Pancreas (tissue), 10 donors: ENCODE data around the gene HTR3D. TPM values are rescaled to one million over a fixed set of nuclear protein-coding genes. Genes with fewer than 3 reads are reported as not detected.
"Not testable (repeated sequence)": the region's sequence is repeated elsewhere in the genome, so short reads cannot be mapped to it uniquely, and the experiment has no call there.

Experiments used
- ATAC-seq, 4 donors: fragments of 200-7000 bp; cut with Tn5 transposase; one replicate each; pipeline versions ENCODE4 v1.8.0 to v1.9.1; 2020; ENCODE audit warnings: mild to moderate bottlenecking in 4 of 4, moderate library complexity in 4 of 4
- DNase-seq, 6 donors: peaks; one replicate each; pipeline ENCODE4 v3.0.0-alpha.2; 2020
- FAIRE-seq: peaks from 2 replicates; lab custom pipeline; 2012; peaks lifted over from hg19 to GRCh38; lab: Jason Lieb, UNC
- H3K27ac ChIP-seq, 4 donors: fragments of 200-600 bp; sonication (generic); 1 replicate in 3 of 4; 2 replicates in 1 of 4; pipeline versions ENCODE4 v1.5.0 to v1.8.0; 2020
- H3K27me3 ChIP-seq, 4 donors: fragments of 200-600 bp; one replicate each; pipeline ENCODE4 v1.8.0; 2021
- H3K36me3 ChIP-seq, 3 donors: fragments of 200-600 bp; sonication (generic) in 1 of 3; one replicate each; pipeline versions ENCODE4 v1.5.0 to v1.8.0; 2020 to 2021
- H3K4me1 ChIP-seq, 3 donors: fragments of 200-600 bp; one replicate each; pipeline ENCODE4 v1.8.0; 2021
- H3K4me3 ChIP-seq, 4 donors: fragments of 200-600 bp; sonication (generic) in 2 of 4; one replicate each; pipeline versions ENCODE4 v1.5.0 to v1.8.0; 2020 to 2021
- H3K9me3 ChIP-seq, 4 donors: fragments of 200-600 bp; one replicate each; pipeline ENCODE4 v1.8.0; 2021
- WGBS, 2 donors: extraction: QIAGEN DNeasy Blood & Tissue Kit; methylation state at CpG; one replicate each; pipeline ENCODE4 v1.1.7; 2013; 5-methylcytosine and 5-hydroxymethylcytosine counted together
- intact Hi-C, 3 donors: fragments of 100-400 bp; cut with DNase I; formaldehyde crosslinking; loops; one replicate each; pipeline versions ENCODE4 v1.11.1 to v1.14.2; 2022
- polyA plus RNA-seq, 2 donors: library from polyadenylated mRNA; stranded (reverse); fragments of 200-250 nt; gene quantifications; one replicate each; pipeline ENCODE4 v1.2.3, GENCODE V29; 2013
- total RNA-seq, 6 donors: library from RNA; stranded (reverse); fragmentation: NEBNext Ultra II Directional in 4 of 6; extraction: Animal tissue kit (Norgen Biotek cat#: 25700) in 4 of 6; gene quantifications; one replicate each; pipeline versions ENCODE4 v1.2.1 to v1.2.4, GENCODE V29; 2021 to 2023
- TF ChIP-seq, protein P1 (sequence below), 4 donors: fragments of 200-600 bp; sonication (generic) in 3 of 4; IDR thresholded peaks; one replicate each; pipeline versions ENCODE4 v1.5.0 to v1.8.0; 2021; ENCODE audit warnings: antibody characterized with exemption in 4 of 4
- donor health status: healthy with polysubstance abuse.
- donor health status: DM: no; HTN: no; CAD: no; lungs with moderate emphysema.
- donor health status: DM: no; HTN: no; CAD: no.
- donor health status: control.
- donor health status: control.
- donor health status: Bipolar disorder and iron deficiency.
- donor health status: DM: yes; HTN: yes; CAD: no.
- donor health status: DM: no; HTN: no; CAD: no.
- donor health status: DM: no; HTN: no; CAD: no.
- donor health status: DM: yes; HTN: yes; CAD: no.

The HTR3D gene
- total and polyA plus RNA-seq, 8 donors, result not detected

DNA sequence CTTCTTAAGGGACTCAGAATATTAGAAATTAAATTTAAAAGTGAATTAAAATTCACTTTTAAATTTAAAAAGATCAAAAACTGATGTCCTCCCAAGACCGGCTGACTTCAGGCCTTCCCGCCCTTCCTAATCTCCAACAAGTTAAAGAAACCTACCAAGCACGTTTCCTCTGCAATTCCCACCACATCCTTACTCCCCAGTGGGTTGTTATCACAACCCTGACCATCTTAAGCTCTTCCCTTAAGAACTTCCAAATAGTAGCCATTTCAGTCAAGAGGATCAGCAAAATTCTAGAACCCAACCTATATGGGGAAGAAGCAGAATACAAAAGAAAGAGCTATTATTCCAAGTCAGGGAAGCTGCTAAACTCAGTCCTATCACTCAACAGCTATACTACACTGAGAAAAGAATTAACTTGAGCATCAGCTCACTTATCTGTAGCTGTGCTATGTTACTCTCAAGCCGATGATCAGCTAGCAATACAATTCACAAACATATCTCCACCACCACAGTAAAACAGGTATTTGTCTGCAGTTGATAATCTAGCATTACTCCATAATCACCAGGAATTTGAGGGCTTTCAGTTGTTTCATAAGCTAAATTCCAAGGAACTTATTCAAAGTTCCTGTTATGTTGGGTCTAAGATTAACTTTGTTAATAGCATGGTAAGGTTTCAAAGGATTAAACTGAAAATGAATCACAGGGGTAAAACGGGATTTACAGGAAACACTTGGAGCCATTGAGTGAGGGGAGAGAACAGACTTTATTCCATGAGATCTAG, 28.2 kb upstream of the HTR3D start:
- ATAC-seq (no peak), FAIRE-seq (no peak), DNase-seq (no peak)
- no peak overlapping the region for H3K27ac ChIP-seq
- H3K9me3 ChIP-seq, result no peaks in the 10 kb centered on the region
- 87 to 90% methylated on average over 5 of the region's 5 CpGs for WGBS, 2 donors
- TF ChIP-seq, protein P1, sequence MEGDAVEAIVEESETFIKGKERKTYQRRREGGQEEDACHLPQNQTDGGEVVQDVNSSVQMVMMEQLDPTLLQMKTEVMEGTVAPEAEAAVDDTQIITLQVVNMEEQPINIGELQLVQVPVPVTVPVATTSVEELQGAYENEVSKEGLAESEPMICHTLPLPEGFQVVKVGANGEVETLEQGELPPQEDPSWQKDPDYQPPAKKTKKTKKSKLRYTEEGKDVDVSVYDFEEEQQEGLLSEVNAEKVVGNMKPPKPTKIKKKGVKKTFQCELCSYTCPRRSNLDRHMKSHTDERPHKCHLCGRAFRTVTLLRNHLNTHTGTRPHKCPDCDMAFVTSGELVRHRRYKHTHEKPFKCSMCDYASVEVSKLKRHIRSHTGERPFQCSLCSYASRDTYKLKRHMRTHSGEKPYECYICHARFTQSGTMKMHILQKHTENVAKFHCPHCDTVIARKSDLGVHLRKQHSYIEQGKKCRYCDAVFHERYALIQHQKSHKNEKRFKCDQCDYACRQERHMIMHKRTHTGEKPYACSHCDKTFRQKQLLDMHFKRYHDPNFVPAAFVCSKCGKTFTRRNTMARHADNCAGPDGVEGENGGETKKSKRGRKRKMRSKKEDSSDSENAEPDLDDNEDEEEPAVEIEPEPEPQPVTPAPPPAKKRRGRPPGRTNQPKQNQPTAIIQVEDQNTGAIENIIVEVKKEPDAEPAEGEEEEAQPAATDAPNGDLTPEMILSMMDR (IDR thresholded peaks at IDR 0.05), result no peak
- H3K27me3 ChIP-seq, result no peaks in the 10 kb centered on the region
- intact Hi-C loops, result loop anchor here in 1 of 3 donors (10.0 kb wide), 1 partner anchor 99 kb away; no protein-coding TSS in a partner anchor
- H3K36me3 ChIP-seq, result no peaks in the 10 kb centered on the region
- peaks cover 0 to 9% (median 0%) of the 10 kb centered on the region in 3 donors for H3K4me1 ChIP-seq
- no peak overlapping the region for H3K4me3 ChIP-seq

DNA sequence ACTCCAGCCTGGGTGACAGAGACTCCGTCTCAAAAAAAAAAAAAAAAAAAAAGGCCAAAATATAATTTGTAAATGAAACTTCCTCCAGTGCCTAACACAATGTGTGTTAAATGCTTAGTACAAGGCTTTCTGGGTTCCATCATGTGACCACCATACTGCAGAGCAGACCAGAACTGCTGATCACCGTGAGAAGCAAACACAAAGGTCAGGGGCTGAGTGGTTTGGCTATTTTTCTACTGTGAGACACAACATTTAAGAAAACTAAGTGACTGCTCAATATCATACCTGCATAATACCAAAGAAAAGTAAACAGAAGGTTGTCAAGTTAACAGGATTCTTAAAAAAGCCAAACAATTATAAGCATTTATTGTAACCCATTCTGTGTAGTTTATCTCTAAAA, 27.1 kb upstream of the HTR3D start:
- peak in 2 of 4 donors; percentile 31 to 41 for ATAC-seq
- no peak for FAIRE-seq
- Histone ChIP-seq H3K27ac (no peak overlapping the region), H3K27me3 (no peaks in the 10 kb centered on the region), H3K4me3 (no peak overlapping the region), H3K4me1 (peaks cover 0 to 9% (median 0%) of the 10 kb centered on the region in 3 donors), H3K9me3 (no peaks in the 10 kb centered on the region), H3K36me3 (no peaks in the 10 kb centered on the region)
- TF ChIP-seq, protein P1 (IDR thresholded peaks at IDR 0.05), result no peak
- intact Hi-C loops, result loop anchor here in 1 of 3 donors (10.0 kb wide), 1 partner anchor 100 kb away; no protein-coding TSS in a partner anchor
- 83 to 88% methylated on average over 1 to 2 of the region's 2 CpGs for WGBS, 2 donors
- DNase-seq, result no peak

DNA sequence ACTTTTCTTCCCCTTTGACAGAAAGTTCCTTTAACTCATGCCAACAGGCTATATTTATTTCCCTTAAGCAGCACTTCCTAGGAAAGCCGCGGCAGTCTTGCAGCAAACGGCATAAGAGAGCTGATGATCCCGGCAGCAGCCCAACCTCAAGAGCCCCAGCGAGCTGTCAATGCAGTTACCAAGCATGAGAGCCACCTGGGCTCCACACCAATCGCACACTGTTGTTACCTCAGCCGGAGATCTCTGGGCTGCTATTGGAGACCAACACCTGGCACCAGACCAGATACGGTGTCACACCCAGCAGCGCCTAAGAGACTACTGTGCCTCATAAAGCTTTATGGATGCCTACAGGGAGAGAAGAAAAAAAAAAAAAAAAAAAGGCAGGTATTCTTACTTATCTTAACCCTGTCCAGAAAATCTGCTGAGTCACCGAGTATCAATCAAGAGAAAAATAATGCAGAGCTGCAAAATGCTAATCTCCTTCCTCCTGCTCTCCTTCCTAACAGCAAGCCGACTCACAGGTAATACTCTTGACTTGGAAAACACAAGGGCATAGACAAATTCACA, 25.5 kb upstream of the HTR3D start:
- no peaks in the 10 kb centered on the region for H3K9me3 ChIP-seq
- no peaks in the 10 kb centered on the region for H3K27me3 ChIP-seq
- 4 to 5% methylated on average over 11 of the region's 11 CpGs for WGBS, 2 donors
- ATAC-seq (peak; percentile 89 to 94 (median 92)), DNase-seq (peak; percentile 64 to 77 (median 75)), FAIRE-seq (no peak)
- no peaks in the 10 kb centered on the region for H3K36me3 ChIP-seq
- TF ChIP-seq, protein P1 (IDR thresholded peaks at IDR 0.05), result no peak
- H3K27ac ChIP-seq, result peak overlapping the region in 1 of 4 donors; percentile 1
- peak overlapping the region in 1 of 4 donors; percentile 20 for H3K4me3 ChIP-seq
- intact Hi-C loops, result loop anchor here in 1 of 3 donors (10.0 kb wide), 1 partner anchor 101 kb away; no protein-coding TSS in a partner anchor
- peaks cover 0 to 9% (median 0%) of the 10 kb centered on the region in 3 donors for H3K4me1 ChIP-seq

DNA sequence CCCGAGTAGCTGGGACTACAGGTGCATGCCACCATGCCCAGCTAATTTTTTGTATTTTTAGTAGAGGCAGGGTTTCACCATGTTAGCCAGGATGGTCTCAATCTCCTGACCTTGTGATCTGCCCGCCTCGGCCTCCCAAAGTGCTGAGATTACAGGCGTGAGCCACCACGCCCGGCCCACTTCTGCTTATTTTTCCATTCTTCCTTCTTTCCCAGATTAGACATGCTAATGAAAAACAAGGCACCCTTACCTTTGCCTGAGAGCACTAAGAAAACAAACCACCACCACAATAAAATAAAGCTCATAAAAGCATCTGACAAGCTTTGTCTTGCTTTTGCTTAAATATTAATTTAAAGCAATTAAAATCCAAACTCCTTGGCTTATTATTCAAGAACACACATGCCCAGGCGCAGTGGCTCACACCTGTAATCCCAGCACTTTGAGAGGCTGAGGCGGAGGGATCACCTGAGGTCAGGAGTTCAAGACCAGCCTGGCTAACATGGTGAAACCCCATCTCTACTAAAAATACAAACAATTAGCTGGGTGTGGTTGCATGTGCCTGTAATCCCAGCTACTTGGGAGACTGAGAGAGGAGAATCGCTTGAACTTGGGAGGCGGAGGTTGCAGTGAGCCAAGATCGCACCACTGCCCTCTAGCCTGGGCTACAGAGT, 24.3 kb upstream of the HTR3D start:
- not testable (repeated sequence) for FAIRE-seq, H3K4me1 ChIP-seq, H3K4me3 ChIP-seq, H3K27me3 ChIP-seq, H3K9me3 ChIP-seq, H3K36me3 ChIP-seq, DNase-seq, H3K27ac ChIP-seq, ATAC-seq
- intact Hi-C loops, result loop anchor here in 1 of 3 donors (10.0 kb wide), 1 partner anchor 102 kb away; no protein-coding TSS in a partner anchor
- WGBS, 2 donors, result 89 to 95% methylated on average over 11 of the region's 11 CpGs

DNA sequence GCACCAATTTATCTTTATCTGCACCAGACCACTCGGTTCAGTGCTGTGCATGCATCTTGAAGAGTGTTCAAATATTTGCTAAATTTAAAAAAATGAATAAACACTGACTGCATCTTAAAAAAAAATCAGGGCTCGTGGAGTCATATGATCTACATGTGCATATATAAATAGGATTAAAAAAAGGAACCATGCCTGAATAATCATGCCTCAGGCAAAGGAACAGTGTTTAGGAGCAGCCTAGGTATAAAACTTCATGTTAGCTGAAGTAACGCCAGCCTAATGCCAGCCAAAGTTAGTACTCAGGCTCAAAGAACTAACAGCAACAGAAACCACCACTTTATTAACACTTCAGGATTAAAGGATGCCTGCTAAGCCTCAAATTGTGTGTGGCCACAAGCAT, 23.4 kb upstream of the HTR3D start:
- 57 to 68% methylated on average over 3 of the region's 3 CpGs for WGBS, 2 donors
- Histone ChIP-seq H3K27me3 (no peaks in the 10 kb centered on the region), H3K36me3 (no peaks in the 10 kb centered on the region), H3K27ac (no peak overlapping the region), H3K9me3 (no peaks in the 10 kb centered on the region), H3K4me1 (peaks cover 0 to 9% (median 0%) of the 10 kb centered on the region in 3 donors), H3K4me3 (no peak overlapping the region)
- intact Hi-C loops, result loop anchor here in 1 of 3 donors (10.0 kb wide), 1 partner anchor 103 kb away; no protein-coding TSS in a partner anchor
- DNase-seq, result no peak
- TF ChIP-seq, protein P1 (IDR thresholded peaks at IDR 0.05), result no peak
- ATAC-seq, result no peak
- FAIRE-seq, result no peak
